Measurements from ENCODE around the gene SRP72. TPM values are rescaled to one million over a fixed set of nuclear protein-coding genes. Genes with fewer than 3 reads are reported as not detected.
"Not testable (repeated sequence)": the region's sequence is repeated elsewhere in the genome, so short reads cannot be mapped to it uniquely, and the experiment has no call there.

The SRP72 gene
- total RNA-seq, 5 donors from 2014 or later (not counting 1 experiment from before 2014, with no cell fraction given): 98.0 to 115 (median 107) TPM

DNA sequence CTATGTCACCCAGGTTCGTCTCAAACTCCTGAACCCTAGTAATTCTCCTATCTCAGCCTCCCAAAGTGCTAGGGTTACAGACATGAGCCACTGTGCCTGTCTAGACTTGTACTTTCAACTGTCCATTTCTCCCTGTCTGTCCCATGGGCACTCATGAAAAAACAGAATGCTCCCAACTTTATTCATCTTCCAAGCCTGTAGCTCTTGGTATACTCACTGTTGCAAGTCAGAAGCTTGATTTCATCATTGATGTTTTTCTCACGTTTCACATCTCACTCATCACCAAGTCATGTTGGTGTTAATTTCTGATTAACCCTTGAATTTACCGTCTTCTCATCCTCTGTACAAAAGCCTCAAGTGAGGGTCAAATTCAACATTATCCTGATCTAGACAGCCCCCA, 7.3 kb upstream of the SRP72 start:
- WGBS (ENCODE audit: insufficient coverage): 88% methylated on average over 3 of the region's 3 CpGs
- Histone ChIP-seq H3K27ac (ENCODE audit: low read length) (no peak overlapping the region), H3K9me3 (no peaks in the 10 kb centered on the region), H3K4me1 (ENCODE audit: control insufficient read depth in 1 of 2, extremely low read depth in 1 of 2, insufficient read depth in 2 of 2, low read length in 2 of 2) (peaks cover 0 to 3% of the 10 kb centered on the region in 2 experiments), H3K4me3 (ENCODE audit: control insufficient read depth in 1 of 2, extremely low read depth in 1 of 2, low read length in 1 of 2) (no peak overlapping the region), H3K27me3 (replicated peaks in 1 of 2; ENCODE audit: control insufficient read depth in 2 of 2, extremely low read depth in 1 of 2, insufficient read depth in 2 of 2, low read length in 1 of 2) (no peaks in the 10 kb centered on the region), H3K36me3 (ENCODE audit: control insufficient read depth in 2 of 2, extremely low read depth in 1 of 2, insufficient read depth in 1 of 2, low read length in 1 of 2) (peaks cover 7 to 37% of the 10 kb centered on the region in 2 donors)
- ATAC-seq (replicated peaks in 1 of 4) (no peak), DNase-seq (no peak)
- peaks cover 20 to 28% (median 20%) of the 10 kb centered on the region in 3 donors for H3K4me1 Mint-ChIP-seq
- ChIA-PET CTCF (interaction anchor here in 1 of 2 donors (1.1 to 1.5 kb wide), 2 partner anchors 25 to 34 kb away, joined by 4 read pairs; partner anchors contain the start of genes PAICS and PPAT), POLR2A (interaction anchor here in 1 of 2 donors (1.3 kb wide), 1 partner anchor 22 kb away, joined by 4 read pairs; no protein-coding TSS in a partner anchor)
- H3K9me3 Mint-ChIP-seq: no peaks in the 10 kb centered on the region
- H3K27ac Mint-ChIP-seq: no peak overlapping the region
- no peak overlapping the region for H3K4me3 Mint-ChIP-seq
- no peaks in the 10 kb centered on the region for H3K27me3 Mint-ChIP-seq
- peaks cover 37% of the 10 kb centered on the region for H3K36me3 Mint-ChIP-seq

DNA sequence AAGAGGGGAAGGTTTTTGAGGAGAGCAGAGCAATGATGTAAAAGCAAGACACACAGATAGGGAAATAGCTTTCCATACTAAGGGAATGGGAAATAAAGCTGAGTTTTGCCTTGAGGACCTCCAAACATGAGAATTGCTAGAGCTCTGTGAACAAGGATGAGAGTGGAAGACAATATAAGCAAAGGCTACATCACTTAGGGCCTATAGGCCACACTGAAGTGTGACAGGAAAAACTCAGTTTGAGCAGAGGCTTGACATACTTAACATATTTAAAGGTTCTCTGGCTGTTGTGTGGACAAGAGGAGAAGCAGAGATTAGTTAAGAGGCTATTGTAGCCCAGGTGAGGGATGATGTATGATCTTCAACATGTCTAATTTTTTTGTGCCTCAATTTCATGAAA, 5.3 kb upstream of the SRP72 start:
- Mint-ChIP-seq H3K9me3 (no peaks in the 10 kb centered on the region), H3K36me3 (peaks cover 23% of the 10 kb centered on the region), H3K27me3 (no peaks in the 10 kb centered on the region), H3K4me1 (peaks cover 41 to 43% (median 41%) of the 10 kb centered on the region in 3 donors), H3K4me3 (no peak overlapping the region), H3K27ac (no peak overlapping the region)
- Histone ChIP-seq H3K27me3 (replicated peaks in 1 of 2; ENCODE audit: control insufficient read depth in 2 of 2, extremely low read depth in 1 of 2, insufficient read depth in 2 of 2, low read length in 1 of 2) (no peaks in the 10 kb centered on the region), H3K9me3 (no peaks in the 10 kb centered on the region), H3K36me3 (ENCODE audit: control insufficient read depth in 2 of 2, extremely low read depth in 1 of 2, insufficient read depth in 1 of 2, low read length in 1 of 2) (peaks cover 10 to 26% of the 10 kb centered on the region in 2 donors), H3K4me3 (ENCODE audit: control insufficient read depth in 1 of 2, extremely low read depth in 1 of 2, low read length in 1 of 2) (no peak overlapping the region), H3K27ac (ENCODE audit: low read length) (no peak overlapping the region), H3K4me1 (ENCODE audit: control insufficient read depth in 1 of 2, extremely low read depth in 1 of 2, insufficient read depth in 2 of 2, low read length in 2 of 2) (peaks cover 17% of the 10 kb centered on the region in 2 experiments)
- POLR2A ChIA-PET: no interaction called here
- CTCF ChIA-PET: interaction anchor here in 1 of 2 donors (0.6 kb wide), 1 partner anchor 523 kb away, joined by 3 read pairs; no protein-coding TSS in a partner anchor
- no peak for ATAC-seq (replicated peaks in 1 of 4)
- DNase-seq: no peak

DNA sequence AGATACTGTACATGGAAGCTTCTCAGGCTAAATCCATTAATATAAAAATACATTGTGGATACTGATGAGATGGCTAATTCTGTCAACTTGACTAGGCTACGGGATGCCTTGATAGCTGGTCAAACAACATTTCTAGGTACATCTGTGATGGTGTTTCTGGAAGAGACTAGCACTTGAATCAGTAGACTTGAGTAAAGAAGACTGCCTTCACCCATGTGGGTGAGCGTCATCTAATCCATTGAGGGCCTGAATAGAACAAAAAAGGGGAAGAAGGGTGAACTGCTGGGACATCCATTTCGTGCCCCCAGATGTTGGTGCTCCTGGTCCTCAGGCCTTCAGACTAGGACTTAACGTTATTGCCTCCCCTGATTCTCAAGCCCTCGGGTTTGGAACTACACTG, 3.7 kb upstream of the SRP72 start:
- no peaks in the 10 kb centered on the region for H3K9me3 Mint-ChIP-seq
- no peak overlapping the region for H3K27ac Mint-ChIP-seq
- Histone ChIP-seq H3K4me1 (ENCODE audit: control insufficient read depth in 1 of 2, extremely low read depth in 1 of 2, insufficient read depth in 2 of 2, low read length in 2 of 2) (peaks cover 23% of the 10 kb centered on the region in 2 experiments), H3K9me3 (no peaks in the 10 kb centered on the region), H3K27me3 (replicated peaks in 1 of 2; ENCODE audit: control insufficient read depth in 2 of 2, extremely low read depth in 1 of 2, insufficient read depth in 2 of 2, low read length in 1 of 2) (no peaks in the 10 kb centered on the region), H3K4me3 (ENCODE audit: control insufficient read depth in 1 of 2, extremely low read depth in 1 of 2, low read length in 1 of 2) (no peak overlapping the region), H3K27ac (ENCODE audit: low read length) (no peak overlapping the region), H3K36me3 (ENCODE audit: control insufficient read depth in 2 of 2, extremely low read depth in 1 of 2, insufficient read depth in 1 of 2, low read length in 1 of 2) (peaks cover 10 to 24% of the 10 kb centered on the region in 2 donors)
- no peaks in the 10 kb centered on the region for H3K27me3 Mint-ChIP-seq
- ATAC-seq (replicated peaks in 1 of 4) (no peak), DNase-seq (no peak)
- WGBS (ENCODE audit: insufficient coverage): 100% methylated on average over 4 of the region's 5 CpGs
- H3K36me3 Mint-ChIP-seq: peaks cover 19% of the 10 kb centered on the region
- H3K4me3 Mint-ChIP-seq: no peak overlapping the region
- CTCF ChIA-PET: interaction anchor here (0.6 to 1.1 kb wide), 2 partner anchors 18 to 166 kb away, joined by 3 to 4 read pairs; no protein-coding TSS in a partner anchor
- peaks cover 52 to 56% (median 52%) of the 10 kb centered on the region in 3 donors for H3K4me1 Mint-ChIP-seq
- POLR2A ChIA-PET: interaction anchor here (0.5 to 0.7 kb wide), 3 partner anchors 30 to 56 kb away, joined by 3 to 5 read pairs (median 3); no protein-coding TSS in a partner anchor

DNA sequence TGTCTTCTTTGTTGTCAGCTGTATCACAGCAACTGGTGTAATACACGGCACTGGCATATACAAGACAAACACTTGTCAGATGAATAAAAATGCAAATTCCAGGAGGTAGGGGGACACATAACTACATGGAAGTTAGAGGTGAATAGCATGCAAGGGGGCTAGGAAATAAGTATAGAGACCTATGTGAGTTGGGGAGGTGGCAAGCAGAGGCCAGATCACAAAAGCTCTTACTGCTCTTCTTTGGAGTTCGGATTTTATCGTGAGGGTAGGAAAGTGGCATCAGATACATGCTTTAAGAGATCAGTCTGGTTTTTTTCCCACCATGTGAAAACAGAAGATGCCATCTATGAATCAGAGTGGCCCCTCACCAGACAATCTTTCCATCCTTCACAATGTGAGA, 2.8 kb upstream of the SRP72 start:
- DNase-seq (no peak), ATAC-seq (replicated peaks in 1 of 4) (no peak)
- no peaks in the 10 kb centered on the region for H3K27me3 Mint-ChIP-seq
- POLR2A ChIA-PET: interaction anchor here in 1 of 2 donors (0.5 to 0.6 kb wide), 2 partner anchors 28 to 41 kb away, joined by 3 read pairs; partner anchors contain the start of gene PAICS
- H3K9me3 ChIP-seq: no peaks in the 10 kb centered on the region
- peaks cover 23 to 32% of the 10 kb centered on the region in 2 experiments for H3K4me1 ChIP-seq (ENCODE audit: control insufficient read depth in 1 of 2, extremely low read depth in 1 of 2, insufficient read depth in 2 of 2, low read length in 2 of 2)
- WGBS (ENCODE audit: insufficient coverage): 100% methylated on average over 1 of the region's 3 CpGs
- H3K36me3 Mint-ChIP-seq: peaks cover 18% of the 10 kb centered on the region
- CTCF ChIA-PET: interaction anchor here (0.6 to 2.8 kb wide), 4 partner anchors 28 to 521 kb away, joined by 3 to 21 read pairs (median 7); partner anchors contain the start of genes PAICS (in 2 of the 2) and PPAT (in 1 of the 2)
- no peaks in the 10 kb centered on the region for H3K9me3 Mint-ChIP-seq
- no peak overlapping the region for H3K27ac Mint-ChIP-seq
- no peak overlapping the region for H3K27ac ChIP-seq (ENCODE audit: low read length)
- peaks cover 8 to 18% of the 10 kb centered on the region in 2 donors for H3K36me3 ChIP-seq (ENCODE audit: control insufficient read depth in 2 of 2, extremely low read depth in 1 of 2, insufficient read depth in 1 of 2, low read length in 1 of 2)
- H3K4me3 ChIP-seq (ENCODE audit: control insufficient read depth in 1 of 2, extremely low read depth in 1 of 2, low read length in 1 of 2): no peak overlapping the region
- H3K4me3 Mint-ChIP-seq: peak overlapping the region in 2 of 3 donors; percentile 2 to 97
- H3K27me3 ChIP-seq (replicated peaks in 1 of 2; ENCODE audit: control insufficient read depth in 2 of 2, extremely low read depth in 1 of 2, insufficient read depth in 2 of 2, low read length in 1 of 2): no peaks in the 10 kb centered on the region
- peaks cover 59 to 65% (median 60%) of the 10 kb centered on the region in 3 donors for H3K4me1 Mint-ChIP-seq

DNA sequence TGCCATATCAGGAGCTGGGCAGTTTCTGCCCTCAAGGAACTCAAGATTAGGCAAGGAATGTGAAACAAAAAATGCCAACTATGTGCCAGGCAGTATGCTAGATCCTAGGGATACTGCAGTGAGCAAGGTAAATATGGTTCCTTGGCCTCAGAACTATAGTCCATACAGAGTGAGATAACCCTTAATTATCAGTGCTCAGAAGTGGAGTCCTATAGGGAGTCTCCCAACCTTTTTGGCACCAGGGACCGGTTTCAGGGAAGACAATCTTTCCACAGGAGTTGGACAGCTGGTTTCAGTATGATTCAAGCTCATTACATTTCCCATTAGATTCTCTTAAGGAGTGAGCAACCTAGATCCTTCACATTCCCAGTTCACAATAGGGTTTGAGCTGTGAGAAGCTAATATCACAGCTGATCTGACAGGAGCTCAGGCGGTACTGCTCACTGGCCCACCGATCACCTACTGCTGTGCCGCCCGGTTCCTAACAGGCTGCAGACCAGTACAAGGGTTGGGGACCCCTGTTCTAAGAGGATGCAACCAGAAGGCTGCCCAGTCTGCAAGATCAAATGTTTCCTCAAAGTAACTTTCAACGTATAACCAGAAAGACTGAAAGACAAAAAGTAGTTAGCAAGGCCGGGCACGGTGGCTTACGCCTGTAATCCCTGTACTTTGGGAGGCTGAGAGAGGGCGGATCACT, 1.7 kb upstream of the SRP72 start:
- Mint-ChIP-seq H3K4me1 (peaks cover 58 to 72% (median 64%) of the 10 kb centered on the region in 3 donors), H3K9me3 (no peaks in the 10 kb centered on the region), H3K27ac (peak overlapping the region in 1 of 2 donors; percentile 99), H3K4me3 (peak overlapping the region; percentile 97 to 100 (median 98)), H3K36me3 (peaks cover 16% of the 10 kb centered on the region), H3K27me3 (no peaks in the 10 kb centered on the region)
- 95% methylated on average over 7 of the region's 10 CpGs for WGBS (ENCODE audit: insufficient coverage)
- ATAC-seq (replicated peaks in 1 of 4) (no peak), DNase-seq (no peak)
- Histone ChIP-seq H3K4me1 (ENCODE audit: control insufficient read depth in 1 of 2, extremely low read depth in 1 of 2, insufficient read depth in 2 of 2, low read length in 2 of 2) (peaks cover 23 to 38% of the 10 kb centered on the region in 2 experiments), H3K27ac (ENCODE audit: low read length) (no peak overlapping the region), H3K27me3 (replicated peaks in 1 of 2; ENCODE audit: control insufficient read depth in 2 of 2, extremely low read depth in 1 of 2, insufficient read depth in 2 of 2, low read length in 1 of 2) (no peaks in the 10 kb centered on the region), H3K9me3 (no peaks in the 10 kb centered on the region), H3K36me3 (ENCODE audit: control insufficient read depth in 2 of 2, extremely low read depth in 1 of 2, insufficient read depth in 1 of 2, low read length in 1 of 2) (peaks cover 6 to 10% of the 10 kb centered on the region in 2 donors), H3K4me3 (ENCODE audit: control insufficient read depth in 1 of 2, extremely low read depth in 1 of 2, low read length in 1 of 2) (no peak overlapping the region)
- ChIA-PET CTCF (interaction anchor here (0.5 to 2.8 kb wide), 9 partner anchors 8 to 442 kb away, joined by 3 to 21 read pairs (median 4); partner anchors contain the start of genes PAICS (in 2 of the 2), PPAT (in 1 of the 2) and REST (in 1 of the 2)), POLR2A (interaction anchor here (0.6 to 1.9 kb wide), 8 partner anchors 17 to 548 kb away, joined by 3 to 15 read pairs (median 4); partner anchors contain the start of genes PAICS (in 2 of the 2), PPAT (in 2 of the 2) and AASDH (in 1 of the 2))

DNA sequence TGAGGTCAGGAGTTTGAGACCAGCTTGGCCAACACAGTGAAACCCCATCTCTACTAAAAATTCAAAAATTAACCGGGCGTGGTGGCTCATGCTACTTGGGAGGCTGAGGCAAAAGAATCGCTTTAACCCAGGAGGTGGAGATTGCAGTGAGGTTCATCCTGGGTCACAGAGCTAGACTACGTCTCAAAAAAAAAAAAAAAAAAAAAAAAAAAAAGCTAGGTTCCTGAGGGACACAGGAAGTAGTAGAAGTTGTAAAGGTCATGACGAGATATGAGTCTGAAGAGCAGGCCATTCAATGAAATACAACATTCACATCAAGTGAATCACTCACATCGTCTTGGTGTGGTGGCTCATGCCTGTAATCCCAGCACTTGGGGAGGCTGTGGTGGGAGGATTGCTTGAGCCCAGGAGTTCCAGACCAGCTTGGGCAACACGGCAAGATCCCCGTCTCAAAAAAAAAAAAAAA, 1.1 kb upstream of the SRP72 start:
- POLR2A ChIA-PET: interaction anchor here (0.6 to 1.9 kb wide), 10 partner anchors 10 to 549 kb away, joined by 4 to 15 read pairs (median 4); partner anchors contain the start of genes PAICS (in 2 of the 2), PPAT (in 2 of the 2), AASDH (in 1 of the 2) and REST (in 1 of the 2)
- Mint-ChIP-seq H3K4me1 (peaks cover 58 to 72% (median 64%) of the 10 kb centered on the region in 3 donors), H3K27ac (peak overlapping the region; percentile 96 to 99), H3K36me3 (peaks cover 17% of the 10 kb centered on the region), H3K4me3 (peak overlapping the region; percentile 97 to 100 (median 98))
- H3K27me3 ChIP-seq (replicated peaks in 1 of 2; ENCODE audit: control insufficient read depth in 2 of 2, extremely low read depth in 1 of 2, insufficient read depth in 2 of 2, low read length in 1 of 2); H3K27me3 Mint-ChIP-seq; H3K9me3 Mint-ChIP-seq; H3K36me3 ChIP-seq (ENCODE audit: control insufficient read depth in 2 of 2, extremely low read depth in 1 of 2, insufficient read depth in 1 of 2, low read length in 1 of 2); ATAC-seq (replicated peaks in 1 of 4); H3K9me3 ChIP-seq: not testable (repeated sequence)
- peak in 1 of 35 experiments; percentile 37 for DNase-seq
- no CpG with 5 or more reads among the region's 8 CpGs for WGBS (ENCODE audit: insufficient coverage)
- CTCF ChIA-PET: interaction anchor here (0.7 to 2.8 kb wide), 8 partner anchors 9 to 441 kb away, joined by 3 to 21 read pairs (median 4); partner anchors contain the start of genes PAICS (in 1 of the 2) and PPAT (in 1 of the 2)
- H3K4me3 ChIP-seq (ENCODE audit: control insufficient read depth in 1 of 2, extremely low read depth in 1 of 2, low read length in 1 of 2): peak overlapping the region; percentile 90 to 99
- peaks cover 23 to 38% of the 10 kb centered on the region in 2 experiments for H3K4me1 ChIP-seq (ENCODE audit: control insufficient read depth in 1 of 2, extremely low read depth in 1 of 2, insufficient read depth in 2 of 2, low read length in 2 of 2)
- H3K27ac ChIP-seq (ENCODE audit: low read length): peak overlapping the region; percentile 84
